HG03378 (cell line): ENCODE results near the gene RNF125.
"Not testable (repeated sequence)": the region's sequence is repeated elsewhere in the genome, so short reads cannot be mapped to it uniquely, and the experiment has no call there.

Source experiments
- ATAC-seq: cut with Tn5 transposase; IDR thresholded peaks from one replicate; pipeline ENCODE4 v1.9.1; 2021; ENCODE audit warnings: mild to moderate bottlenecking, moderate library complexity; ENCODE audit not compliant: unreplicated experiment

The RNF125 gene

DNA sequence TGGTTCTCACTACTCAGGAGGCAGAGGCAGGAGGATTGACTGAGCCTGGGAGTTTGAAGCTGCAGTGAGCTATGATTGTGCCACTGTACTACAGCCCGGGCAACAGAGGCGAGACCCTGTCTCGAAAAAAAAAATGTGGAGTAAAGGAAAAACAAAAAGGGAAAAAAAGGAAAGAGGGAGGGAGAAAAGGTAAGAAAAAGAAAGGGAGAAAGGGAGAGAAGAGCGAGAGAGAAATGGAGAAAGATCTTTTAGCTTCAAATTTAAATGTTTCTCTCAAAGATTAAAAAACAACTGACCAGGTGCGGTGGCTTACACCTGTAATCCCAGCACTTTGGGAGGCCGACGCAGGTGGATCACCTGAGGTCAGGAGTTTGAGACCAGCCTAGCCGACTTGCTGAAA lies 65.2 kb downstream of the RNF125 start:
- ATAC-seq = no peak

- ATAC-seq = no peak
Measured at GRCh38 chr18:32086881-32087280, 68.3 kb downstream of the RNF125 start.

DNA sequence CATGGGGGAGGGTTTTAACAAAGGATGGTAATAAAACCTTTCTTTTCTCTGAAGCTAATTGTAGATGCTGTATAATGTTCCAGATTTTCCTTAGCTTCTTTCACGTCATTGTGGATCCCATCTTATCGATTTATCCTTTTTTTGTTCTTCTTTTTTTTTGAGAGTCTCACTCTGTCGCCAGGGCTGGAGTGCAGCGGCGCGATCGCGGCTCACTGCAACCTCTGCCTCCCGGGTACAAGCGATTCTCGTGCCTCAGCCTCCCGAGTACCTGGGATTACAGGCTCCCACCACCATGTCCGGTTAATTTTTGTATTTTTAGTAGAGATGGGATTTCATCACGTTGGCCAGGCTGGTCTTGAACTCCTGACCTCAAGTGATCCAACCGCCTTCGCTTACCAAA lies 72.2 kb downstream of the RNF125 start:
- not testable (repeated sequence) for ATAC-seq

- no peak for ATAC-seq
Measured at GRCh38 chr18:32091325-32091723, 72.7 kb downstream of the RNF125 start.

DNA sequence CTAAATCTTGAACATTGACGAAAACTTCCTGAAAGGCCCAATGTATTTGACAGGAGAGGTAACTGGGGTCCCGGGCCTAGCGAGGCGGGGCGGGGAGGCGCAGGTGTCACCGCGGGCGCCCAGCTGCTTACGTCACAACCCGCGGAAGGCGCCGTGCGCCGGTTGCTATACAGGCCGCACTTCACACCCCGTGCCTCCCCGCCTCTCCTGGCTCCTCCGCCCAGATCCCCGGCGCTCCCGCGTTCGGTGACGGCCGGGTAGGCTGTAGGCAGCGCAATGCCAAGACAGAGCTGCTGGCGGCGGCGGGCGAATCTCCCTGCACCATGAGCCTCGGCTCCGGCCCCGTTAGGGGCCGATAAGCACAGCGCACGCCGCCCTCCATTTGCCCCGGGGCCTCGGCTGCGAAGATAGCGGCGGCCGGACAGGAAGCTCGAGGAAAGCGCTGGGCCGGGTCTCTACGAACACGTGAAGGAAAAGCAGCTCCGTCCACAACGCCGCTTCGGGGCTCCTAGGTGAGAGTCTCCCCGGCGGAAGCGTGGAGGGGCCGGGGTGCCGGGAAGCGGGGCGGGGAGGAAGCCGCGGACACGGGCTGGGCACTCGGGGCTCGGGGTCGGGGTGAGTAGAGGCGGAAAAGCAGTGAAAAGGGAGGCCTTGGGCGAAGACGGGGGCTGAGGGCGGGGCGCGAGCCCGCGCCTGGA lies 73.2 kb downstream of the RNF125 start, which contains the start of gene RNF138:
TSS of gene RNF138 (plus strand) at position 151 of the 698 bp plus-strand sequence. CDS start 903 bp downstream, outside the sequence.
- peak; percentile 53 for ATAC-seq

GRCh38 chr18:32092422-32093101 lies 73.9 kb downstream of the RNF125 start:
- ATAC-seq = peak; percentile 67

DNA sequence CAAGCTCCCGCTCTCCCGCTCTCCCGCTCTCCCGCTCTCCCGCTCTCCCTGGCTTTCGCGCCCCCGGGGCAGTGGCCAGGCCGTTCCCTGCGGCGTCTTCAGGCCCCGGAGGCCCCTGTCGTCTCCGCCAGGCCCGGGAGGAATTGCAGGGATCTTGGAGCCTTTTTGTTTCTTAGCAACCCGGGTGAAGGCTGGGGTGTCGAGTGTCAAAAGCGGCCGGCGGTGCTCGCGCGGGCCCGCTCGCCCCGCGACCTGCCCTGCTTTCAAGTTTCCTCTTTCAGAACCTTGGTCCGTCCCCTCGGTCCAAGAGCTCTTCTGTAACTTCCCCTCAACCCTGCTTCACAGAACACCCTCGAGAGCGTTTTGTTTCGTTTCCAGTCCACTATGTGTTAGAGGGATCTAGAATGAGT lies 74.5 kb downstream of the RNF125 start:
- peak; percentile 40 for ATAC-seq

- peak; percentile 4 for ATAC-seq
Measured at GRCh38 chr18:32093523-32093922, 74.9 kb downstream of the RNF125 start.

- no peak for ATAC-seq
Measured at GRCh38 chr18:32095192-32095899, 76.7 kb downstream of the RNF125 start.

- ATAC-seq = no peak
Measured at GRCh38 chr18:32095900-32096229, 77.2 kb downstream of the RNF125 start.

DNA sequence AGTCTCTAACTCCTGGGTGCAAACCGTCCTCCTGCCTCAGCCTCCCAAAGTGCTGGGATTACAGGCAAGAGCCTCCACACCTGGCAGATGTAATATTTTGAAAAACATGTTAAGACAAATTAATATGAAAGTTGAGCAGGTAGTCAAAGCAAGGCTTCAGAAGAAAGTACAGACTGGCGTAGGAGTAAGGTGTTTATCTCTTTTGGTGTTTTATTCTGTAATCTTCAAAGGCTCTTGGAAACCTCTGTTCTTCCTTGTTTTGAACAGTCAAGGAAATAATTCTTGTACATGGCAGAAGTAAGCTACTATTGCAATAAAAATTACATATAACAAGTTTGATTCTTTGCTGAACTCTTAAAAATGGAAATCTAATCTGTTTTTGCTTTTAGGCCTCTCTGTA lies 78.3 kb downstream of the RNF125 start:
- ATAC-seq = no peak

DNA sequence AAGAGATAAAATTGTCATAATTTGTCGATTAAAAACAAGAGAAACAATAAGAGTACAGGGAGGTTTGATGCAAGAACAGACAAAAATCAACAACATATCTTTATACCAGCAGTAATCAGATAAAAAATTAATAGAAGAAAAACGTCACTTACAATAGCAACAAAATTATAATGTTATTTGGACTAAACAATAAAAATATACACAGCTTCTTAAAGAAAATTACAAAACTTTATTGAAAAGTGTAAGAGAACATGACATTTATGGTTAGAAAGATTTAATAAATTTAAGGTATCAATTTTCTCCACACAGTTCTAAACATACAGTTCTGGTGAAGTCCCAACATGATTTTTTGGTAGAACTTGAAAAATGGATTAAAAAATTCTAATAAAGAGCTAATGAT lies 85.9 kb downstream of the RNF125 start:
- ATAC-seq = no peak

DNA sequence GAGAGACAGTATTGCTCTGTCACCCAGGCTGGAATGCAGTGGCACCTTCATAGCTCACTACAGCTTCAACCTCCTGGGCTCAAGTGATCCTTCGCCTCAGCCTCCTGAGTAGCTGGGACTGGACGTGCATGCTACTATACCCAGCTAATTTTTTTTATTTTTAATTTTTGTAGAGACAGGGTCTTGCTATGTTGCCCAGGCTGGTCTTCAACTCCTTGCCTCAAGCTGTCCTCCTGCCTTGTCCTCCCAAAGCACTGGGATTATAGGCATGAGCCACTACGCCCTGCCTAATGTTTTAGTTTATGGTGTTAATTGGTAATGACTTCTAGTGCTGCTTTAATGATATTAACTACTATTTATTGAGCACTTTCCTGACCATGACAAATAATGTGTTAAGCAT lies 91.4 kb downstream of the RNF125 start:
- ATAC-seq = no peak

DNA sequence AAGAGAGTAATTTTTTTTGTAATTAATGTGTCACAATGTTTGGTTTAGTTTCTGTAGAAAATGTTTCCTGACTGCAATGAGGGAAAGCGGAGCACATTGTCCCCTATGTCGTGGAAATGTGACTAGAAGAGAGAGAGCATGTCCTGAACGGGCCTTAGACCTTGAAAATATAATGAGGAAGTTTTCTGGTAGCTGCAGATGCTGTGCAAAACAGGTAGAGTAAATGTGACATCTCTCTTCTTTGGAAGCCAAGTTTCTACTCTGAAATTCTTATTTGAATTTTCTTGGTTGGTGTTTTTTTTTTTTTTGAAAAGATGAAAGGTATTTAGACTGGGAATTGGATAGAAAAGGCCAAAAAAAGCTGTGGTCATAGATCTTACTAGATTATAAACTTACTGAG lies 93.1 kb downstream of the RNF125 start:
- no peak for ATAC-seq

- ATAC-seq = no peak
Measured at GRCh38 chr18:32112826-32113225, 94.2 kb downstream of the RNF125 start.

DNA sequence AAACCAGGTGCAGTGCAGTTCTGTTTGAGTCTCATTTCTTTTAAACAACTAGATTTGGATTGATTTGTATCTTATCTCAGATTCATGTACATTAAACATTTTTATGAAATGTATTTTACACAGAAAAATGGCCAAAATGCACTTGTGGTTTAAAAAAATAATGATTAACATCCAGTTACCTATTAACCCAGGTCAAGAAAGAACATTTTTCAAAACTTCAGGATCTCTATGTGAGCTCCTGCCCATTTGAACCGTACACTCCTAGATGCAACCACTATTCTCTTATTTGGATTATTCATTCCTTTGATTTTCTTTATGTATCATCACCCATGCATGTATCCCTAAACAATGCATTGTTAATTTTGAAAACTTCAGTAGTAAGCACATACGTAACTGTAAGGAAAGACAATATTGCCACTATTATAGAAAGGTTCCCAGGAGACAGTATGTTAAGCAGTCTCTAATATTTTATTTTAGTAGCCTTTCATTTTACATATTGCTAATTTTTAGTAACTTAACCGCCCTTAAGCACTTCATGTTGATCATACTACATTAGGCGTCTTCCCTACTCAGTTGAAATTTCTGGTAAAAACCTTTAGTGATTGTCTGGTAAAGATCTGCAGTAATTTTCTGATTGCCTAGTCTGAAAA lies 95.8 kb downstream of the RNF125 start:
- no peak for ATAC-seq

DNA sequence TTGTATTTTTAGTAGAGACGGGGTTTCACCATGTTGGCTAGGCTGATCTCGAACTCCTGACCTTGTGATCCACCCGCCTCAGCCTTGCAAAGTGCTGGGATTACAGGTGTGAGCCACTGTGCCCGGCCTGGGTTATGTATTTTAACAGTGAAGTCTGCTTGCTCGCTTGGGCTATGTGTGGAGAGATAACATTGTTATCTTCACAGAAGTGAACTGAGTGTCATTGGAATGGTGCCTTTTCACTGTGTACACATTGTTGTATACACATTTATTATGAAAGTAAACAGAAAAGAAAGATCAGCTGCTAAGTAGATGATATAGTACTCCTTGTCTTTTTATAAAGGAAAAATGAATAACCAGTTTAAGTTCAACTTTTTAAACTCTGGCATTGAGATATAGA lies 103.4 kb downstream of the RNF125 start:
- ATAC-seq = no peak
